Measurements from ENCODE around the gene NAV2.

GRCh38 chr11:20070459-20070858 lies 357.8 kb downstream of the NAV2 start:
- no peak for TF ChIP-seq POLR2A (IDR thresholded peaks at IDR 0.05)
- no peak for TF ChIP-seq CTCF (IDR thresholded peaks at IDR 0.05)
- TF ChIP-seq EP300 (IDR thresholded peaks at IDR 0.05): no peak
- TF ChIP-seq POLR2AphosphoS5 (IDR thresholded peaks at IDR 0.05): no peak
